Measurements from ENCODE around the gene UPP1. TPM values are rescaled to one million over a fixed set of nuclear protein-coding genes. Genes with fewer than 3 reads are reported as not detected.

UPP1 gene
- total RNA-seq, 4 donors from 2014 or later, result 7.1 to 26.8 (median 10.6) TPM

DNA sequence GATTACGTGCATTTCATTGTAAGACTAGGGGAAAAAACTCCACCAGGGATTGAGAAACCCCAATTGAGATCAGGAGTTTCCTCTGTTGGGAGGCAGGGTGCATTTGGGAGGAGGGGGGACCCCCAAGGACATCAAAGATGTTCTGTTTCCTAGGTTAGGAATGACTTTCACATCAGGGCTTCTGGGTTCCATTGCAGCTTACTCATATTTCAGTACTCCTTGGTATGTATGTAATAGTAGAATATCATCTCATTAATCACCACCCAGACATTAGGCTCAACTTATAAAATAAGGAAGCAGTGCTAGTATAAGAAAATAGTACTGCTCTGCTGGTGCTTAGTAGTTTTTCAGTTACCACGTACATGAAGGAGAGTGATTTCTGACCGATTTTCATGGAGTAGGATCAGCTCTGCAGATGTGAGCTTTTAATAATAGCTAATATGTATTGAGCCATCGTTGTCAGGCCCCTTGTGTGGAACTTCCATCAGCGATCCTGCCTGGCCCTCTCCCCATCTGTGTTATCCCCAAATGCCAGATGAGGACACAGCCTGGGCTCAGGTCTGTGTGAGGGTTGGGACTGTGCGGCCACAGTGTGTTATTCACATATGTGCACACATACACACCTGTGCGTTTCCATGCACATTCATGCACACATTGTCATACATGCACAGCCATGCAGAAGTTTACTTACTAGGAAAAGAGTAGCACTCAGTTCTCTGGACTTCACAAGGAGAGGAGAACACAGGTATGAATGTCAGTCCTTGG is 23.5 kb downstream of the UPP1 start:
- WGBS, result 81% methylated on average over 7 of the region's 7 CpGs
- Histone ChIP-seq H3K4me3 (no peak overlapping the region), H3K27me3 (no peaks in the 10 kb centered on the region), H3K27ac (replicated peaks in 1 of 4) (no peak overlapping the region), H3K4me1 (no peaks in the 10 kb centered on the region), H3K36me3 (peaks cover 9 to 19% (median 16%) of the 10 kb centered on the region in 4 donors), H3K9me3 (no peaks in the 10 kb centered on the region)
- TF ChIP-seq EP300 (IDR thresholded peaks at IDR 0.05) (no peak), POLR2A (IDR thresholded peaks at IDR 0.05; ENCODE audit: low read depth) (no peak), POLR2AphosphoS5 (IDR thresholded peaks at IDR 0.05) (no peak)
- TF ChIP-seq, protein P1, sequence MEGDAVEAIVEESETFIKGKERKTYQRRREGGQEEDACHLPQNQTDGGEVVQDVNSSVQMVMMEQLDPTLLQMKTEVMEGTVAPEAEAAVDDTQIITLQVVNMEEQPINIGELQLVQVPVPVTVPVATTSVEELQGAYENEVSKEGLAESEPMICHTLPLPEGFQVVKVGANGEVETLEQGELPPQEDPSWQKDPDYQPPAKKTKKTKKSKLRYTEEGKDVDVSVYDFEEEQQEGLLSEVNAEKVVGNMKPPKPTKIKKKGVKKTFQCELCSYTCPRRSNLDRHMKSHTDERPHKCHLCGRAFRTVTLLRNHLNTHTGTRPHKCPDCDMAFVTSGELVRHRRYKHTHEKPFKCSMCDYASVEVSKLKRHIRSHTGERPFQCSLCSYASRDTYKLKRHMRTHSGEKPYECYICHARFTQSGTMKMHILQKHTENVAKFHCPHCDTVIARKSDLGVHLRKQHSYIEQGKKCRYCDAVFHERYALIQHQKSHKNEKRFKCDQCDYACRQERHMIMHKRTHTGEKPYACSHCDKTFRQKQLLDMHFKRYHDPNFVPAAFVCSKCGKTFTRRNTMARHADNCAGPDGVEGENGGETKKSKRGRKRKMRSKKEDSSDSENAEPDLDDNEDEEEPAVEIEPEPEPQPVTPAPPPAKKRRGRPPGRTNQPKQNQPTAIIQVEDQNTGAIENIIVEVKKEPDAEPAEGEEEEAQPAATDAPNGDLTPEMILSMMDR (IDR thresholded peaks at IDR 0.05), result no peak
- intact Hi-C loops (cut with DNase I), result loop anchor here (5.0 kb wide), 1 partner anchor 75 kb away; the partner anchor contains the start of gene C7orf57
- no peak for DNase-seq (ENCODE audit: extremely low spot score)

DNA sequence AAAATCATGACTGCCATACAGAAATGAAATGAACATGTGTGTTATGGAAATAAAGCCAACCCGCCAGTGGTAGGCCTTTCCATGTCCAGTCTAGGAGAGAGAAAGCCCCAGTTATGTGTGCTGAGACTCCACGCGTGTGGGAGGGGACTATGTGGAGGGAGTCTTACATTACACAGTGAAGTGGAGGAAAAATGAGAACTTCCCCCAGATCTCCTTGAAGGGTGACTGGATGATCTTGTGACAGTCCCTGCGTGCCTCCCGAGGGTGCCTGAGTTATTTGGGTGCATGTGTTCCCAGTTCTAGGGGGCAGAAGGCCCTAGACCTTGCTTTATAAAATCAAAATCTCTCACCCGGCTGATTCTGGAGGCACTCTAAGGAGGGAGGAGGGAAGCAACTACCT is 24.2 kb downstream of the UPP1 start:
- intact Hi-C loops (cut with DNase I), result loop anchor here (5.0 kb wide), 1 partner anchor 76 kb away; the partner anchor contains the start of gene C7orf57
- H3K36me3 ChIP-seq, result peaks cover 4 to 12% (median 9%) of the 10 kb centered on the region in 4 donors
- no peak for DNase-seq (ENCODE audit: extremely low spot score)
- no peaks in the 10 kb centered on the region for H3K27me3 ChIP-seq
- 93% methylated on average over 6 of the region's 6 CpGs for WGBS
- no peak overlapping the region for H3K27ac ChIP-seq (replicated peaks in 1 of 4)
- H3K4me3 ChIP-seq, result no peak overlapping the region
- H3K9me3 ChIP-seq, result no peaks in the 10 kb centered on the region
- peaks cover 0 to 6% (median 4%) of the 10 kb centered on the region in 4 donors for H3K4me1 ChIP-seq
- TF ChIP-seq POLR2AphosphoS5 (IDR thresholded peaks at IDR 0.05) (no peak), POLR2A (IDR thresholded peaks at IDR 0.05; ENCODE audit: low read depth) (no peak), EP300 (IDR thresholded peaks at IDR 0.05) (no peak)
- TF ChIP-seq, protein P1 (IDR thresholded peaks at IDR 0.05), result no peak

DNA sequence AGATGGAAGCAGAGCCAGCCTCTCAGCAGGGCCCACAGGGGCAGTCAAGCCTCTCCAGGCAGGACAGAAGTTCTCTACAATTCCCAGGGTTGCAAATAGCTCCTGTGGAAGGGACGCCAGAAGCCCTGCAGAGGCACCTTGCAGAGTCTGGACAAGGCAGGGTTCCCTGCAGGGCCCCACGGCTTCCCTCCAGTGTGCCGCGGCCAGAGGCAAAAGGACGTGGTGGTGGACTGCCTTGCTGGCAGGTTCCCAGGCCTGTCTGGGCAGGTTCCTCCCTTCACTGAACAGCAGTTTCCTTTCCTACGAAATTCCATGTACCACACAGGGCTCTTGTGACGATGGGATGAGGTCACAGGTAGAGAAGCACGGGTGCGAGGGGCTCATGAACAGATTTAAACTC is 25.1 kb downstream of the UPP1 start:
- Histone ChIP-seq H3K27me3 (no peaks in the 10 kb centered on the region), H3K4me3 (no peak overlapping the region), H3K27ac (replicated peaks in 1 of 4) (no peak overlapping the region), H3K4me1 (peaks cover 0 to 8% (median 6%) of the 10 kb centered on the region in 4 donors), H3K36me3 (peaks cover 0 to 3% (median 2%) of the 10 kb centered on the region in 4 donors), H3K9me3 (no peaks in the 10 kb centered on the region)
- DNase-seq (ENCODE audit: extremely low spot score), result no peak
- WGBS, result 82% methylated on average over 4 of the region's 9 CpGs
- TF ChIP-seq POLR2AphosphoS5 (IDR thresholded peaks at IDR 0.05) (no peak), POLR2A (IDR thresholded peaks at IDR 0.05; ENCODE audit: low read depth) (no peak), EP300 (IDR thresholded peaks at IDR 0.05) (no peak)
- TF ChIP-seq, protein P1 (IDR thresholded peaks at IDR 0.05), result no peak
- intact Hi-C loops (cut with DNase I), result loop anchor here (5.0 kb wide), 1 partner anchor 77 kb away; the partner anchor contains the start of gene C7orf57

DNA sequence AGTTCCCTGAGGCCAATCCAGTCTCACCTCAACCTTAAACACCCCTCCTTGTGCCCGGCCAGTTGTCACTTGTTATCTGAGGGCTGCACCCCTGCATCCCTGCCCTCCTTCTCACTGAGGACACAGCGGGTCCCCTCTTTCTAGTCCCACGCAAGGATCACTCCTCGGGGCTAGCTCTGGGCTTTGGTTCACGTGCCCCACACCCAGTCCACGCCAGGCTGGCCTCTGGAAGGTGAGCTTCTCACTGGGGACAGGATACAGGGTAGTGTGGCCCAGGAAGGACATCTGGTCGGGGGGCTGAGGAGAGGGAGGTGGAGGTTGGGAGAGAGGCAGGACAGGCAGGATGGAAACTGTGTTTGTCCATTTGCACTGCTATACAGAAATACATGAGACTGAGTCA is 25.5 kb downstream of the UPP1 start:
- intact Hi-C loops (cut with DNase I), result loop anchor here (5.0 kb wide), 1 partner anchor 77 kb away; the partner anchor contains the start of gene C7orf57
- H3K4me3 ChIP-seq, result no peak overlapping the region

More for the DNA sequence above, 25.5 kb downstream of the UPP1 start:
- 94% methylated on average over 7 of the region's 7 CpGs for WGBS
- H3K4me1 ChIP-seq, result peaks cover 0 to 8% (median 6%) of the 10 kb centered on the region in 4 donors
- no peak overlapping the region for H3K27ac ChIP-seq (replicated peaks in 1 of 4)
- TF ChIP-seq POLR2AphosphoS5 (IDR thresholded peaks at IDR 0.05) (no peak), POLR2A (IDR thresholded peaks at IDR 0.05; ENCODE audit: low read depth) (no peak), EP300 (IDR thresholded peaks at IDR 0.05) (no peak)
- TF ChIP-seq, protein P1 (IDR thresholded peaks at IDR 0.05), result no peak
- no peak for DNase-seq (ENCODE audit: extremely low spot score)
- no peaks in the 10 kb centered on the region for H3K9me3 ChIP-seq
- H3K36me3 ChIP-seq, result no peaks in the 10 kb centered on the region
- no peaks in the 10 kb centered on the region for H3K27me3 ChIP-seq
